Upper lobe of left lung (tissue), 4 donors: Measurements from ENCODE around the gene TMEM164.

ENCODE experiments used
- CTCF ChIP-seq, 6 experiments: fragments of 450-650 bp in 4 of 6; fragments of 200-600 bp in 2 of 6; sonication (generic) in 2 of 6; IDR thresholded peaks; one replicate each; pipeline ENCODE4 v1.5.1; 2016 to 2019; ENCODE audit warnings: antibody characterized with exemption in 6 of 6
- POLR2A ChIP-seq, 4 donors: fragments of 450-650 bp; IDR thresholded peaks; one replicate each; pipeline ENCODE4 v1.5.1; 2016 to 2017; ENCODE audit warnings: antibody characterized with exemption in 4 of 4, mild to moderate bottlenecking in 2 of 4
- POLR2AphosphoS5 ChIP-seq, 2 donors: sonication (generic); formaldehyde crosslinking; IDR thresholded peaks; one replicate each; pipeline ENCODE4 v1.5.1; 2017; ENCODE audit warnings: antibody characterized with exemption in 2 of 2

DNA sequence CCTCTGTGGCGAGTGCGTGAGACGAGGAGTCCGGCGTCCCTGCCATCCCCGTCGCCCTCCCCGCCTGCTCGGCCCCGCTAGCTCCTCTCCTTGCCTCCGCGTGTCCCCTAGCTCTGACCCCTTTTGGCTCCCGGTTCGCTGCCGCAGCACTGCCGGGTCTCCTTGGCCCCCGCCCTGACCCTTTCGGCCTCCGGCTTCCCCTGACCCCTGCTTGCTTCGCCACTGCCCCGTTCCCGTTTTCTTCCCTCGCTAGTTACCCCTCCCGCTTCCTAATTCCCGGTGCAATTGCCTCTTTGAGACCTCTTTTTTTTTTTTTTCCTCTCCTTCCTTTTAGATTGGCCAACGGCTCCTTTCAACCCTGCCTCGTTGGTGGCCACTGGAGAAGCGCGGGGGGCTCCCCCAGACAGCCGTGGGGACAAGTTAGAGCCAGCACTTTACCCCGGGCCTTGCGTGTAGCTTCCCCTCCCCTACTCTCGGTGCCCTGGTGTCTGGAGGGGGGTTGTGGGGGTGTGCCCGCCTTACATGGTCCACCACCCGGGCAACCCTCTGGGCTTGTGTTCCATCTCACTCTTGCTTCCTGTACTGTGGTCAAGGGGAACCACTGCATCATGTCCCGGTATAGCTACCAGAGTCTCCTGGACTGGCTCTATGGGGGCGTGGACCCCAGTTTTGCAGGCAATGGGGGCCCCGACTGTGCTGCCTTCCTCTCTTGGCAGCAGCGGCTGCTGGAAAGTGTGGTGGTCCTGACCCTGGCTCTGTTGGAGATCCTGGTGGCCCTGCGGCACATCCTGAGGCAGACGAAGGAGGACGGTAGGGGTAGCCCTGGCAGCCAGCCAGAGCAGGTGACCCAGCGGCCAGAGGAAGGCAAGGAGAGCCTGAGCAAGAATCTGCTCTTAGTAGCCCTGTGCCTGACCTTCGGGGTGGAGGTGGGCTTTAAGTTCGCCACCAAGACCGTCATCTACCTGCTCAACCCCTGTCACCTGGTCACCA lies 548 bp downstream of the TMEM164 start:
- TF ChIP-seq POLR2AphosphoS5 (IDR thresholded peaks at IDR 0.05) = no peak
- no peak for TF ChIP-seq POLR2A (IDR thresholded peaks at IDR 0.05)
- no peak for TF ChIP-seq CTCF (IDR thresholded peaks at IDR 0.05)
